HG03025 (cell line): ENCODE data around the gene OR6C76.
"Not testable (repeated sequence)": the region's sequence is repeated elsewhere in the genome, so short reads cannot be mapped to it uniquely, and the experiment has no call there.

Experiments
- ATAC-seq: cut with Tn5 transposase; IDR thresholded peaks from one replicate; pipeline ENCODE4 v1.9.1; 2021; ENCODE audit warnings: mild to moderate bottlenecking, moderate library complexity; ENCODE audit not compliant: unreplicated experiment, low FRiP score

The OR6C76 gene

GRCh38 chr12:55425954-55426353 lies at the start of gene OR6C76:
TSS of gene OR6C76 (plus strand) at chr12:55426254. CDS start at chr12:55426254, 0 bp downstream.
- ATAC-seq = no peak

GRCh38 chr12:55385891-55386290 lies 40.2 kb upstream of the OR6C76 start:
- no peak for ATAC-seq

DNA sequence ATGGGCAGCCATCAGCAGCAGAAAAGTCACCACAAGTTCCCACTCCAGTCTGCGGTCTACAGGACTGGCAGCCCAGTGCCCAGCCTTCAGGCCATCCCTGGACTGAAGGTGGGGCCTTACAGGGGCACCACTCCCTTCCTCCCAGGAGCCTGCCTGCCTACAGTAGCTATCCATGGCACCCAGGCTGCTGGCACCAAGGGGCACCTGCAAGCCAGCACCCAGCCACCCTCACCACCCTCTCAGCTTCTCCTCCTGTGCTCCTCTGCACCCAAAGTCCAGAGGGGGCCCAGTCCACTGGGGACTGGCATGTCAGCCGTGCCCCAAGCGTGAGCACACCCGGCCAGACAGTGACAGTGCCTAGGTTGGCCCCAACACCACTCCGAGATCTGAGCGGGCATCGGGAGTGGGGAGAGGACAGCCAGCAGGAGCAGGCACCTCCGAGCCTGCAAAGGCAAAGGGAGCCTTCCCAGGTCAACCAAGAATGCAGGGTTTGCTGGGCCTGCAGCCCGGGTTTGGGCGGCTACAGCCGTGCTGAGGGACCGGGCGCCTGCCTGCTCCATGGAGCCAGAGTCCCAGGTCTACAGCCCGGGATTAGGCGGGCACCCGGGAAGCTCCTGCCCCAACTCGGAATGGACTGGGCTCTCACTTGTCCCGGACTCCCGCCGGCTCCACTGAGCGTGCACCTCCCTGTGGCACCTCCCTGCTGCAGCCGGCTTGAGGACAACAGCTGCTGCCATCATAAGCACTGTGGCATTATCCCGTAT lies 33.8 kb upstream of the OR6C76 start:
- ATAC-seq = no peak

DNA sequence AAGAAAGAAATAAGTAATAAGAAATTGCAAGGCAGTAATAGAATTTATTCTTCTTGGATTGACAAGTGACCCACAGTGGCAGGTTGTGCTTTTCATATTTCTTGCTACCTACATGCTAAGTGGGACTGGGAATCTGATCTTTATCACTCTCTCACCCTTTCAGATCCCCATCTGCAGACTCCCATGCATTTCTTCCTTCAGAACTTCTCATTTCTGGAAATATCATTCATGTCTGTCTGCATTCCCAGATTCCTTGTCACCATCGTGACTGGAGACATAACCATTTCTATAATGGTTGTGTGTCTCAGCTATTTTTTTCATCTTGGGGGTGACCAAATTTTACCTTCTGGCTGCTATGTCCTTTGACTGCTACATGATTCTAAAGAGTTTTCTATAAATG lies 29.7 kb upstream of the OR6C76 start:
- no peak for ATAC-seq

DNA sequence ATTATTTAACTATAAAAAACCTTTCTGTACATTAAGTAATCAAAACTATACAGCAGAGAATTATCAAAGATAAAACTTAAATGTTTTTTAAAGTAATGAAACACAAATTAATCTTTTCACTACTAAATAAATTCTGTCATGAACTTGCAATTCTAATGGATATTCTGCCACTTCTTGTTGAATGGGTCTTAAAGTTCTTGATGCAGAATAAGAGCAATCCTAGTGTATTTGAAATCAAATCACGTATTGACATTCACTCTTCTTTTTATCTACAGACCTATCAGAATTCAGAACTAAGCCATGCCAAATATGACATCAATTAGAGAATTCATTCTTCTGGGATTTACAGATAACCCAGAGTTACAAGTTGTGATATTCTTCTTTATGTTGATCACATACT lies 25.8 kb upstream of the OR6C76 start, which contains the start of gene OR6C65:
Gene OR6C65 (plus strand): TSS at position 301 of the 400 bp plus-strand sequence. CDS start 0 bp downstream, at position 301.
- no peak for ATAC-seq

- ATAC-seq = no peak
Measured at GRCh38 chr12:55407866-55408265, 18.2 kb upstream of the OR6C76 start.

DNA sequence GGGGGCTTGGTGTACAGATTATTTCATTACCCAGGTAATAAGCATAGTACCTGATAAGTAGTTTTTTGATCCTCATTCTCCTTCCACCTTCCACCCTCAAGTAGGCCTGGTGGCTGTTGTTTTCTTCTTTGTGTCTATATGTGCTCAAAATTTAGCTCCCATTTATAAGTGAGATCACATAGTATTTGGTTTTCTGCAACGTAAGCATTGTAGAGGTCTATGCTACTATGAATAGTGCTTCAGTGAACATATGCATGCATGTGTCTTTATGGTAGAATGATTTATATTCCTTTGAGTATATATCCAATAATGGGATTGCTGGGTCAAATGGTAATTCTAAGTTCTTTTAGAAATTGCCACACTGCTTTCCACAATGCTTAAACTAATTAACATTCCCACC lies 16.9 kb upstream of the OR6C76 start:
- not testable (repeated sequence) for ATAC-seq

- ATAC-seq = not testable (repeated sequence)
Measured at GRCh38 chr12:55412138-55412537, 13.9 kb upstream of the OR6C76 start.

- not testable (repeated sequence) for ATAC-seq
Measured at GRCh38 chr12:55413498-55414388, 12.3 kb upstream of the OR6C76 start.

DNA sequence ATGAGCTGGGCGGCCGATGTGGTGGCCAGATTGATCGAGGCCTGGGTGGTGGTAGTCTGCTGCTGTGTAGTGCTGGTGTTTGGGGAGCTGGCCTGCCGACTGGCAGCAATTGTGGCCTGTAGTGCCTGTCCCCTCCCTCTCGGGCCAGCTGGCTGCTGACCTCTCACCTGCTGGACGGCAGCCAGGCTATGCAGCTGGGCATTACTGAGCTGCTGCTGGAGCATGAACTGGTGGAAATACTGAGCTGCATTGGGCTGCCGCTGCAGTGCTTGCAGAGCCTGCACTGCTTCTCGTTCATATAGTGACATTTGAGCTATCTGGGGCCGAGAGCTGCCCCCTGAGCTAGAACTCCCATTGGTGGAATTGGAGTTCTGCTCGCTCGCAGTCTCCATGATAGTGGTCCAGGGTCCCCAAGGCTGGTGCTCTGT lies 11.6 kb upstream of the OR6C76 start:
- ATAC-seq = not testable (repeated sequence)

DNA sequence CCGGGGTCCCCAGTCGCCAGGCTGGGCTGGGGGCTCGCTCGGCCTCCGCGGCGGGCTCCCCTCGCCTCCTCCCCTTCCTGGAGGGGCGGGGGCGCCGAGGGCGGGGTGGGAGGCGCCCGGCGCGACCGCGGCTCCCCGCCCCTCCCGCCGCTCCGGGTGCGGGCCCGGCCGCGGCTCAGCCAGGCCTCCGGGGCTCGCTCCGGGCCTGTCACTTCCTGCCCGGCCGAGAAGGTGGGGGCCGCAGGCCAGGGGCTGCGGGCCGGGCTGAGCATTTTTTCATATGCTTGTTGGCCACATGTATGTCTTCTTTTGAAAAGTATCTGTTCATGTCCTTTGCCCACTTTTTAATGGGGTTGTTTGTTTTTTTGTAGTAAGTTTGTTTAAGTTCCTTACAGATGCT lies 11.2 kb upstream of the OR6C76 start:
- not testable (repeated sequence) for ATAC-seq

DNA sequence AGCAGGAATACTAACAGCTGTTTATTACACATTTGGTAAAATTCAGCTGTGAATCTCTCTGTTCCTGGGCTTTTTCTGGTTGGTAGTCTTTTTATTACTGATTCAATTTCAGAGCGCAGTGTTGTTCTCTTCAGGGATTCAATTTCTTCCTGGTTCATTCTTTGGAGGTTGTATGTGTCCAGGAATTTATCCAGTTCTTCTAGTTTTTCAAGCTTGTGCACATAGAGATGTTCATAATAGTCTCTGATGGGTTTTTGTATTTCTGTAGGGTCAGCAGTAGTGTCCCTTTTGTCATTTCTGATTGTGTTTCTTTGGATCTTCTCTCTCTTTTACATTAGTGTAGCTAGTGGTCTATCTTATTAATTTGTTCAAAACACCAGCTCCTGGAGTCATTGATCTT lies 9.1 kb upstream of the OR6C76 start:
- ATAC-seq = no peak

GRCh38 chr12:55420307-55420962 lies 5.6 kb upstream of the OR6C76 start:
- no peak for ATAC-seq

DNA sequence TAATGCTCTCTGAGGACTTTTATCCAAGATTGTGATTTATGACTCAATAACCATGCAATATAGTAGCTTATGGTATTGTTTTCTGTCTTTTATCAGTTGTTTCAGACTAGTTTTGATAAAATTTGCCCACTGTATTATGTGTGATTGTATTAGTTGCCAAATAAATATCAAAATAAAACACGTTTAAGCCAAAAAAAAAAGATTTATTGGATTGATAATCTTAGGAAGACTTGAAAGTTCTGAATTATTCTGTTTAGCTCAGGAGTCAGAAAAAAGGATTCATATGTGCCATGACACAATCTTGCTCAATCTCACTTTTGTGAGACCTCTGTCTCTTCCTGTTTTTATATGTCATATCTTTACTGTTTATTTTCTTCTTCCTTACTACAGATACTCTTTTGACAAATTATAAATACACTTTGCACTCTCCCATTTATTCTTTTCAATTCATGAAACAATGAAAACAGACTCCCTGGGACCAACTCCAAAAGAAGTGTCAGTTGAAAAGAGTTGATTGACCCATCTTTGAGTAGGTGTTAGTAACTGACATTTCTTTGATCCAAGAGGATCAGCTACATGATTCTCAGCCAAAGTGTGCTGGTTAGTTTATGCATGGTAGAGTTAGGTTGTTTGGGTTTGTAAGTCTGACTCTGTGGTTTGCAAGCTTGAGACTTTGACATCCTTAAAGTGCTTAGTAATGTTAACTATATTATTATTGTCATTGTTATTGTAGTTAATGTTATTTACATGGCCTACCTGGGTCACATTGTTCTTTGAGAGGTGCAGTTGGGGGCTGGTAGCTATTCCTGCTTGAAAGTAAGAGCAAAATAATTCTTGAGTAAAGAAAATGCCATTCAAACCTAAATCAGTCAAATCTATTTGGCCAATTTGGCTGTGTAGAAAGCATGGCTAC lies 2.5 kb downstream of the OR6C76 start:
- no peak for ATAC-seq

GRCh38 chr12:55441233-55441632 lies 15.2 kb downstream of the OR6C76 start:
- not testable (repeated sequence) for ATAC-seq

GRCh38 chr12:55443776-55444175 lies 17.7 kb downstream of the OR6C76 start, which contains the start of gene OR6C2:
TSS of gene OR6C2 (plus strand) at chr12:55444076. CDS start at chr12:55452214, 8,138 bp downstream.
- no peak for ATAC-seq

GRCh38 chr12:55445357-55445756 lies 19.3 kb downstream of the OR6C76 start:
- ATAC-seq = no peak

GRCh38 chr12:55446326-55446725 lies 20.3 kb downstream of the OR6C76 start:
- ATAC-seq = no peak

DNA sequence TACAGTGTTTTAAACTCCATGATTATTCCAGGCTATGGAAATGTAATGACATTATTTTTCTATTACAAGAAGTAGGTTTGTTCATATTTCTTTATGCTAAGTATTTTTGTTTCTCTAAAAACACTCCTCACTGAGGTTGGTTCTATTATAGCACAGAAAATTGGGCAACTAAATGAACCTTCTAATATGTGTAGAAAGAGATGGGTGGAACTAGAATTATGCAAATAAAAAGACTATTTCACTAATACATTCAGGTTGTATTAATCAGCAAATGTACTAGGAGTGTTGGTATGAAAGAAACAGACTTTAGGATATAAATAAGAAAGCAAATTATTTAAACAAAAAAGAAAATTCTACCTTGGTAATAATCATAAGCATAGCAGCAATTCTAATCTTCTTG lies 22.8 kb downstream of the OR6C76 start:
- ATAC-seq = no peak

GRCh38 chr12:55464926-55465325 lies 38.9 kb downstream of the OR6C76 start:
- not testable (repeated sequence) for ATAC-seq
